Measurements from ENCODE around the gene MAP1S.
A peak's percentile ranks its signal among the peaks of the same experiment; 100 is the strongest.

The MAP1S gene

DNA sequence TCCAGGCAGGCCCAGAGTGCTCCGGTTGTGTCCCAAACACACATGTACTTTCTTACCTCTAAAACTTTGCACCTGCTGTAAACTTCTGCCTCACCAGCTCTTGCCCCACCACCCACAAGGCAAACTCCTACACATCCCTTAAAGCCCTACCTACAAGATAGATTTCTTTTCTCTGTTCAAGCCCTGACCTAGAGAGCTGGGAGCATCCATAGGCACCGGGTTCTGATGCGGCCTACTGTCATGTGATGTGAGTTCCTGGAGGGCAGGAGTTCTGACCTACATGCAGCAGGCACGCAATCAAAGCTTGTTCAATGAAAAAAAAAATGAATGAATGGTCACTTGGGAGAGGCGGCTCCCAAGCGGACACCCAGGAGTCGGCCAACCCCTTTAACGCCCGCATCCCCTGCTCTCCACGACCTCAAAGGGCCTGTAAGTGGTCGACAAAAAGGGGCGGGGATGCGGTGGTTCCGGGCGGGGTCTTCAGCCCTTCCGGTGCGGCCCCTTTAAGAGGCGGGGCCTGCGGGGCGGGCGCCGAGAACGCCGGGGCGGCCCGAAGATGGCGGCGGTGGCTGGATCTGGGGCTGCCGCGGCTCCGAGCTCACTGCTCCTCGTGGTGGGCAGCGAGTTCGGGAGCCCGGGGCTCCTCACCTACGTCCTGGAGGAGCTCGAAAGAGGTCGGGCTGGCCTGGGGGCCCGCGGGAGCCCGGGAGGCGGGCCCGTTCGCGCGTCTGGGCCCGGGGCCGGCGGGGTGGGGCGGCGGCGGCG lies at the start of gene MAP1S:
MAP1S (plus strand) TSS at position 534 of the 765 bp plus-strand sequence; CDS start at position 557, 23 bp downstream.
- no peaks in the 10 kb centered on the region for H3K27me3 ChIP-seq (ENCODE audit: insufficient read depth, low read depth, severe bottlenecking)
- H3K9me3 ChIP-seq (ENCODE audit: severe bottlenecking) = no peaks in the 10 kb centered on the region
- DNase-seq = peak; percentile 83
- H3K36me3 ChIP-seq = peaks cover 31% of the 10 kb centered on the region
- H3K27ac ChIP-seq = peak within 1 kb of the TSS; percentile 83
- TF ChIP-seq, protein P1, sequence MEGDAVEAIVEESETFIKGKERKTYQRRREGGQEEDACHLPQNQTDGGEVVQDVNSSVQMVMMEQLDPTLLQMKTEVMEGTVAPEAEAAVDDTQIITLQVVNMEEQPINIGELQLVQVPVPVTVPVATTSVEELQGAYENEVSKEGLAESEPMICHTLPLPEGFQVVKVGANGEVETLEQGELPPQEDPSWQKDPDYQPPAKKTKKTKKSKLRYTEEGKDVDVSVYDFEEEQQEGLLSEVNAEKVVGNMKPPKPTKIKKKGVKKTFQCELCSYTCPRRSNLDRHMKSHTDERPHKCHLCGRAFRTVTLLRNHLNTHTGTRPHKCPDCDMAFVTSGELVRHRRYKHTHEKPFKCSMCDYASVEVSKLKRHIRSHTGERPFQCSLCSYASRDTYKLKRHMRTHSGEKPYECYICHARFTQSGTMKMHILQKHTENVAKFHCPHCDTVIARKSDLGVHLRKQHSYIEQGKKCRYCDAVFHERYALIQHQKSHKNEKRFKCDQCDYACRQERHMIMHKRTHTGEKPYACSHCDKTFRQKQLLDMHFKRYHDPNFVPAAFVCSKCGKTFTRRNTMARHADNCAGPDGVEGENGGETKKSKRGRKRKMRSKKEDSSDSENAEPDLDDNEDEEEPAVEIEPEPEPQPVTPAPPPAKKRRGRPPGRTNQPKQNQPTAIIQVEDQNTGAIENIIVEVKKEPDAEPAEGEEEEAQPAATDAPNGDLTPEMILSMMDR (IDR thresholded peaks at IDR 0.05; ENCODE audit: low read depth, low read length) = no peak
- peak within 1 kb of the TSS; percentile 67 for H3K4me3 ChIP-seq (ENCODE audit: low read depth, low read length)

DNA sequence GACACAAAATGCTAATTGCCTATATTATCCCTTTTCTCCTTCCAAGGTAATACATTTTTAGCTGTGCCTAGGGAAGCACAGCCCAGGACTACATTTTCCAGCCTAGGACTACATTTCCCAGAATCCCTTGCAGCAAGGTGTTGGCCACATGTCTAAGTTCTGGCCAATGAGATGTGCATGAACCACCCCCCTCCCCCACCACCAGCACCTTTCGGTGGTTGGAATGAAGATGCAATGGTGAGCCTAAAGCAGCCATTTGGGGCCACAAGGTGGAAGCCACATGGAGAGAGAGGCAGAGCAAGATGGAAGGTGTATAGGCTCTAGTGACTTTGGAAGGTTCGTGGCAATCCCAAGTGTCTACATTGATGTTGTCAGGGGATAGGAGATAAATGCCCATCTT lies 47.4 kb upstream of the MAP1S start:
- H3K36me3 ChIP-seq = peaks cover 30% of the 10 kb centered on the region
- TF ChIP-seq, protein P1 (IDR thresholded peaks at IDR 0.05; ENCODE audit: low read depth, low read length) = no peak
- no peak overlapping the region for H3K27ac ChIP-seq
- no peaks in the 10 kb centered on the region for H3K27me3 ChIP-seq (ENCODE audit: insufficient read depth, low read depth, severe bottlenecking)
- DNase-seq = peak; percentile 78
- no peak overlapping the region for H3K4me3 ChIP-seq (ENCODE audit: low read depth, low read length)
- H3K9me3 ChIP-seq (ENCODE audit: severe bottlenecking) = no peaks in the 10 kb centered on the region

- Histone ChIP-seq H3K4me3 (ENCODE audit: low read depth, low read length) (no peak overlapping the region), H3K36me3 (peaks cover 20% of the 10 kb centered on the region), H3K9me3 (ENCODE audit: severe bottlenecking) (no peaks in the 10 kb centered on the region), H3K27ac (no peak overlapping the region), H3K27me3 (ENCODE audit: insufficient read depth, low read depth, severe bottlenecking) (no peaks in the 10 kb centered on the region)
- TF ChIP-seq, protein P1 (IDR thresholded peaks at IDR 0.05; ENCODE audit: low read depth, low read length) = no peak
- no peak for DNase-seq
Observed at GRCh38 chr19:17673937-17674799, 45.1 kb upstream of the MAP1S start.

DNA sequence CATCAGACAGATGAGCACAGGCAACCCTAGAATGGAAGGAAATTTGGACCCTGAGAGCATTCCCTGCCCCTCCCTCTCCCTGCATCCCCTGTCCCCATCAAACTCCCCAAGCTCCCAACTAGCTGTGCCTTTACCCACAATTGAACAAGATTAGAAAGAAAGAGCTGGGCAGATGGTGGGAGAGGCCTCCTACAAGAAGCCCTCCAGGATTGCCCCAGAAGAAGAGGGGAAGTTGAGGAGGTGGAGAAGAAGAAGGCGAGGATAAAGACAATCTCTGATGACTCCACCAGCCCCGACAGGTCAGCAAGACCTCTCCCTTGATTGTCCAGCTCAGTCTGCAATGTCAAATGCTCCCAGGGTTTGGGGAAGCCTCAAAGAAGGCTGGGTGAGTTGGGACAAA lies 43.0 kb upstream of the MAP1S start:
- Histone ChIP-seq H3K4me3 (ENCODE audit: low read depth, low read length) (no peak overlapping the region), H3K27ac (no peak overlapping the region), H3K36me3 (peaks cover 17% of the 10 kb centered on the region), H3K27me3 (ENCODE audit: insufficient read depth, low read depth, severe bottlenecking) (no peaks in the 10 kb centered on the region), H3K9me3 (ENCODE audit: severe bottlenecking) (no peaks in the 10 kb centered on the region)
- TF ChIP-seq, protein P1 (IDR thresholded peaks at IDR 0.05; ENCODE audit: low read depth, low read length) = no peak
- DNase-seq = no peak

GRCh38 chr19:17677002-17677401 lies 42.3 kb upstream of the MAP1S start:
- H3K27me3 ChIP-seq (ENCODE audit: insufficient read depth, low read depth, severe bottlenecking) = no peaks in the 10 kb centered on the region
- no peaks in the 10 kb centered on the region for H3K9me3 ChIP-seq (ENCODE audit: severe bottlenecking)
- H3K27ac ChIP-seq = no peak overlapping the region
- peaks cover 13% of the 10 kb centered on the region for H3K36me3 ChIP-seq
- no peak overlapping the region for H3K4me3 ChIP-seq (ENCODE audit: low read depth, low read length)
- TF ChIP-seq, protein P1 (IDR thresholded peaks at IDR 0.05; ENCODE audit: low read depth, low read length) = peak; percentile 65
- DNase-seq = peak; percentile 55
